ENCODE measurements around the gene CLCN7. TPM values are rescaled to one million over a fixed set of nuclear protein-coding genes. Genes with fewer than 3 reads are reported as not detected.

Gene CLCN7
- total and polyA plus RNA-seq, 9 of the 15 experiments (the other 6 are each of a cell fraction or from before 2014, with no cell fraction given): 0.06 to 126 (median 18.7) TPM

DNA sequence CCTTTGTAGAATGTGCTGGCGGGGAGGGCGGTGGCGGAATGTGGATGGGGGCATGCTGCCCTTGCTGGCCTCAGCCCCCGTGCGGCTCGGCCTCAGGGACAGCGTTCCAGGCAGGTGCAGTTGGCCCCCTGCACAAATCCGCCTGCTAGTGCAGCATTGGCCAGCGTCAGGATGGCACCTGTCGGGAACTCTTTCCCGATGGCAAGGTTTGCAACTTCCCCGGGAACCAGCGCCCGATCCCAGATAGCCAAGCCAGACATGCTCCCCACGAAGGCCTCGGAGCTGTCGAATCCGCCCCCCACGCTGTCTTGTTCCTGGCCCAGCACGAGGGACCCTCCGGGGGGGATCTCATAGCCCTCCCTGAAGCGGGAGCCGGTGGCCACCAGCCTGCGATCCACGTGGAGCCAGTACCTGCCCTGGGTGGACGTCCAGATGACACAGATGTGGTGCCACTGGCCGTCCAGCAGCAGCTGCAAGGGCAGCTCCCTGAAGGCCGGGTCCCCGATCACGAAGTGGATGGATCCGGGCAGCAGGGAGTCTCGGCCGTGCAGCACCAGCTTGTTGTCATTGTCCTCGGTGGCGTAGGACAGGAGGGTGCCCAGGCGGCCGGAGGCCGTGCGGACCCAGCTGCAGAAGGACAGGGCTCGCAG is 11.1 kb upstream of the CLCN7 start (continued):
- TF ChIP-seq, protein P1, sequence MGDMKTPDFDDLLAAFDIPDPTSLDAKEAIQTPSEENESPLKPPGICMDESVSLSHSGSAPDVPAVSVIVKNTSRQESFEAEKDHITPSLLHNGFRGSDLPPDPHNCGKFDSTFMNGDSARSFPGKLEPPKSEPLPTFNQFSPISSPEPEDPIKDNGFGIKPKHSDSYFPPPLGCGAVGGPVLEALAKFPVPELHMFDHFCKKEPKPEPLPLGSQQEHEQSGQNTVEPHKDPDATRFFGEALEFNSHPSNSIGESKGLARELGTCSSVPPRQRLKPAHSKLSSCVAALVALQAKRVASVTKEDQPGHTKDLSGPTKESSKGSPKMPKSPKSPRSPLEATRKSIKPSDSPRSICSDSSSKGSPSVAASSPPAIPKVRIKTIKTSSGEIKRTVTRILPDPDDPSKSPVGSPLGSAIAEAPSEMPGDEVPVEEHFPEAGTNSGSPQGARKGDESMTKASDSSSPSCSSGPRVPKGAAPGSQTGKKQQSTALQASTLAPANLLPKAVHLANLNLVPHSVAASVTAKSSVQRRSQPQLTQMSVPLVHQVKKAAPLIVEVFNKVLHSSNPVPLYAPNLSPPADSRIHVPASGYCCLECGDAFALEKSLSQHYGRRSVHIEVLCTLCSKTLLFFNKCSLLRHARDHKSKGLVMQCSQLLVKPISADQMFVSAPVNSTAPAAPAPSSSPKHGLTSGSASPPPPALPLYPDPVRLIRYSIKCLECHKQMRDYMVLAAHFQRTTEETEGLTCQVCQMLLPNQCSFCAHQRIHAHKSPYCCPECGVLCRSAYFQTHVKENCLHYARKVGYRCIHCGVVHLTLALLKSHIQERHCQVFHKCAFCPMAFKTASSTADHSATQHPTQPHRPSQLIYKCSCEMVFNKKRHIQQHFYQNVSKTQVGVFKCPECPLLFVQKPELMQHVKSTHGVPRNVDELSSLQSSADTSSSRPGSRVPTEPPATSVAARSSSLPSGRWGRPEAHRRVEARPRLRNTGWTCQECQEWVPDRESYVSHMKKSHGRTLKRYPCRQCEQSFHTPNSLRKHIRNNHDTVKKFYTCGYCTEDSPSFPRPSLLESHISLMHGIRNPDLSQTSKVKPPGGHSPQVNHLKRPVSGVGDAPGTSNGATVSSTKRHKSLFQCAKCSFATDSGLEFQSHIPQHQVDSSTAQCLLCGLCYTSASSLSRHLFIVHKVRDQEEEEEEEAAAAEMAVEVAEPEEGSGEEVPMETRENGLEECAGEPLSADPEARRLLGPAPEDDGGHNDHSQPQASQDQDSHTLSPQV (IDR thresholded peaks at IDR 0.05): no peak
- TF ChIP-seq, protein P2, sequence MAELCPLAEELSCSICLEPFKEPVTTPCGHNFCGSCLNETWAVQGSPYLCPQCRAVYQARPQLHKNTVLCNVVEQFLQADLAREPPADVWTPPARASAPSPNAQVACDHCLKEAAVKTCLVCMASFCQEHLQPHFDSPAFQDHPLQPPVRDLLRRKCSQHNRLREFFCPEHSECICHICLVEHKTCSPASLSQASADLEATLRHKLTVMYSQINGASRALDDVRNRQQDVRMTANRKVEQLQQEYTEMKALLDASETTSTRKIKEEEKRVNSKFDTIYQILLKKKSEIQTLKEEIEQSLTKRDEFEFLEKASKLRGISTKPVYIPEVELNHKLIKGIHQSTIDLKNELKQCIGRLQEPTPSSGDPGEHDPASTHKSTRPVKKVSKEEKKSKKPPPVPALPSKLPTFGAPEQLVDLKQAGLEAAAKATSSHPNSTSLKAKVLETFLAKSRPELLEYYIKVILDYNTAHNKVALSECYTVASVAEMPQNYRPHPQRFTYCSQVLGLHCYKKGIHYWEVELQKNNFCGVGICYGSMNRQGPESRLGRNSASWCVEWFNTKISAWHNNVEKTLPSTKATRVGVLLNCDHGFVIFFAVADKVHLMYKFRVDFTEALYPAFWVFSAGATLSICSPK (IDR thresholded peaks at IDR 0.05; ENCODE audit: borderline replicate concordance): no peak
- TF ChIP-seq SMC3 (conservative IDR thresholded peaks at IDR 0.05; ENCODE audit: insufficient read depth, low read depth, low read length) (no peak), BRF1 (IDR thresholded peaks at IDR 0.05; ENCODE audit: borderline replicate concordance, extremely low read depth, insufficient read length) (no peak), HMG20A (CRISPR knock-in tag; conservative IDR thresholded peaks at IDR 0.05) (no peak), NFIC (IDR thresholded peaks at IDR 0.05) (no peak), PURB (CRISPR knock-in tag; IDR thresholded peaks at IDR 0.05; ENCODE audit: low read depth) (no peak), HCFC1 (IDR thresholded peaks at IDR 0.05; ENCODE audit: low read depth, low read length) (no peak), NFXL1 (CRISPR knock-in tag; IDR thresholded peaks at IDR 0.05) (no peak), ZNF586 (CRISPR knock-in tag; conservative IDR thresholded peaks at IDR 0.05) (no peak), ZNF143 (CRISPR knock-in tag; IDR thresholded peaks at IDR 0.05) (no peak), HNRNPH1 (optimal IDR thresholded peaks at IDR 0.05; ENCODE audit: low read depth, low read length) (no peak)
- TF ChIP-seq, protein P3, sequence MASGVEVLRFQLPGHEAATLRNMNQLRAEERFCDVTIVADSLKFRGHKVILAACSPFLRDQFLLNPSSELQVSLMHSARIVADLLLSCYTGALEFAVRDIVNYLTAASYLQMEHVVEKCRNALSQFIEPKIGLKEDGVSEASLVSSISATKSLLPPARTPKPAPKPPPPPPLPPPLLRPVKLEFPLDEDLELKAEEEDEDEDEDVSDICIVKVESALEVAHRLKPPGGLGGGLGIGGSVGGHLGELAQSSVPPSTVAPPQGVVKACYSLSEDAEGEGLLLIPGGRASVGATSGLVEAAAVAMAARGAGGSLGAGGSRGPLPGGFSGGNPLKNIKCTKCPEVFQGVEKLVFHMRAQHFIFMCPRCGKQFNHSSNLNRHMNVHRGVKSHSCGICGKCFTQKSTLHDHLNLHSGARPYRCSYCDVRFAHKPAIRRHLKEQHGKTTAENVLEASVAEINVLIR (CRISPR knock-in tag; IDR thresholded peaks at IDR 0.05): no peak

Measured in K562 (cell line).